ENCODE results near the gene EXOC6. TPM values are rescaled to one million over a fixed set of nuclear protein-coding genes. Genes with fewer than 3 reads are reported as not detected.

EXOC6 gene
- total and polyA plus RNA-seq, 2 of the 13 experiments (the other 11 are each of a cell fraction or from before 2014, with no cell fraction given) = 22.2 to 29.2 TPM

DNA sequence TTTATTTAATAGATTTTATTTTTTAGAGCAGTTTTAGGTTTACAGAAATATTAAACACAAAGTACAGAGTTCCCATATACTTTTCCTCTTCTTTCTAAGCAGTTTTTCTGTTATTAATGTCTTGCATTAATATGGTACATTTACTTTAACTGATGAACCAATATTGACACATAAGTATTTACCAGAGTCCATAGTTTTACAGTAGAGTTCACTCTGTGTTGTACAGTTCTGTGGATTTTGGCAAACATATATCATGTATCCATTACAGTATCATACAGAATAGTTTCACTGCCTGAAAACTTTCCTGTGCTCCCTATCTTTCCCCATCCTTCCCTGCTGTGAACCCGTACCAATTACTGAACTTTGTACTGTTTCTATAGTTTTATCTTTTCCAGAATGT, 55.3 kb downstream of the EXOC6 start (continued):
- TF ChIP-seq, protein P1, sequence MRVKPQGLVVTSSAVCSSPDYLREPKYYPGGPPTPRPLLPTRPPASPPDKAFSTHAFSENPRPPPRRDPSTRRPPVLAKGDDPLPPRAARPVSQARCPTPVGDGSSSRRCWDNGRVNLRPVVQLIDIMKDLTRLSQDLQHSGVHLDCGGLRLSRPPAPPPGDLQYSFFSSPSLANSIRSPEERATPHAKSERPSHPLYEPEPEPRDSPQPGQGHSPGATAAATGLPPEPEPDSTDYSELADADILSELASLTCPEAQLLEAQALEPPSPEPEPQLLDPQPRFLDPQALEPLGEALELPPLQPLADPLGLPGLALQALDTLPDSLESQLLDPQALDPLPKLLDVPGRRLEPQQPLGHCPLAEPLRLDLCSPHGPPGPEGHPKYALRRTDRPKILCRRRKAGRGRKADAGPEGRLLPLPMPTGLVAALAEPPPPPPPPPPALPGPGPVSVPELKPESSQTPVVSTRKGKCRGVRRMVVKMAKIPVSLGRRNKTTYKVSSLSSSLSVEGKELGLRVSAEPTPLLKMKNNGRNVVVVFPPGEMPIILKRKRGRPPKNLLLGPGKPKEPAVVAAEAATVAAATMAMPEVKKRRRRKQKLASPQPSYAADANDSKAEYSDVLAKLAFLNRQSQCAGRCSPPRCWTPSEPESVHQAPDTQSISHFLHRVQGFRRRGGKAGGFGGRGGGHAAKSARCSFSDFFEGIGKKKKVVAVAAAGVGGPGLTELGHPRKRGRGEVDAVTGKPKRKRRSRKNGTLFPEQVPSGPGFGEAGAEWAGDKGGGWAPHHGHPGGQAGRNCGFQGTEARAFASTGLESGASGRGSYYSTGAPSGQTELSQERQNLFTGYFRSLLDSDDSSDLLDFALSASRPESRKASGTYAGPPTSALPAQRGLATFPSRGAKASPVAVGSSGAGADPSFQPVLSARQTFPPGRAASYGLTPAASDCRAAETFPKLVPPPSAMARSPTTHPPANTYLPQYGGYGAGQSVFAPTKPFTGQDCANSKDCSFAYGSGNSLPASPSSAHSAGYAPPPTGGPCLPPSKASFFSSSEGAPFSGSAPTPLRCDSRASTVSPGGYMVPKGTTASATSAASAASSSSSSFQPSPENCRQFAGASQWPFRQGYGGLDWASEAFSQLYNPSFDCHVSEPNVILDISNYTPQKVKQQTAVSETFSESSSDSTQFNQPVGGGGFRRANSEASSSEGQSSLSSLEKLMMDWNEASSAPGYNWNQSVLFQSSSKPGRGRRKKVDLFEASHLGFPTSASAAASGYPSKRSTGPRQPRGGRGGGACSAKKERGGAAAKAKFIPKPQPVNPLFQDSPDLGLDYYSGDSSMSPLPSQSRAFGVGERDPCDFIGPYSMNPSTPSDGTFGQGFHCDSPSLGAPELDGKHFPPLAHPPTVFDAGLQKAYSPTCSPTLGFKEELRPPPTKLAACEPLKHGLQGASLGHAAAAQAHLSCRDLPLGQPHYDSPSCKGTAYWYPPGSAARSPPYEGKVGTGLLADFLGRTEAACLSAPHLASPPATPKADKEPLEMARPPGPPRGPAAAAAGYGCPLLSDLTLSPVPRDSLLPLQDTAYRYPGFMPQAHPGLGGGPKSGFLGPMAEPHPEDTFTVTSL (CRISPR knock-in tag; IDR thresholded peaks at IDR 0.05; ENCODE audit: borderline replicate concordance) = peak; percentile 45; the same call in 1 of the 2 replicates
- TF ChIP-seq, protein P2, sequence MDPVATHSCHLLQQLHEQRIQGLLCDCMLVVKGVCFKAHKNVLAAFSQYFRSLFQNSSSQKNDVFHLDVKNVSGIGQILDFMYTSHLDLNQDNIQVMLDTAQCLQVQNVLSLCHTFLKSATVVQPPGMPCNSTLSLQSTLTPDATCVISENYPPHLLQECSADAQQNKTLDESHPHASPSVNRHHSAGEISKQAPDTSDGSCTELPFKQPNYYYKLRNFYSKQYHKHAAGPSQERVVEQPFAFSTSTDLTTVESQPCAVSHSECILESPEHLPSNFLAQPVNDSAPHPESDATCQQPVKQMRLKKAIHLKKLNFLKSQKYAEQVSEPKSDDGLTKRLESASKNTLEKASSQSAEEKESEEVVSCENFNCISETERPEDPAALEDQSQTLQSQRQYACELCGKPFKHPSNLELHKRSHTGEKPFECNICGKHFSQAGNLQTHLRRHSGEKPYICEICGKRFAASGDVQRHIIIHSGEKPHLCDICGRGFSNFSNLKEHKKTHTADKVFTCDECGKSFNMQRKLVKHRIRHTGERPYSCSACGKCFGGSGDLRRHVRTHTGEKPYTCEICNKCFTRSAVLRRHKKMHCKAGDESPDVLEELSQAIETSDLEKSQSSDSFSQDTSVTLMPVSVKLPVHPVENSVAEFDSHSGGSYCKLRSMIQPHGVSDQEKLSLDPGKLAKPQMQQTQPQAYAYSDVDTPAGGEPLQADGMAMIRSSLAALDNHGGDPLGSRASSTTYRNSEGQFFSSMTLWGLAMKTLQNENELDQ (CRISPR knock-in tag; IDR thresholded peaks at IDR 0.05; ENCODE audit: borderline replicate concordance) = no peak
- TF ChIP-seq YEATS2 (CRISPR knock-in tag; IDR thresholded peaks at IDR 0.05; ENCODE audit: borderline replicate concordance) (no peak), ZNF430 (CRISPR knock-in tag; IDR thresholded peaks at IDR 0.05) (no peak), DMAP1 (CRISPR knock-in tag; IDR thresholded peaks at IDR 0.05) (no peak), ZNF83 (CRISPR knock-in tag; IDR thresholded peaks at IDR 0.05; ENCODE audit: borderline replicate concordance) (no peak), ZNF180 (CRISPR knock-in tag; IDR thresholded peaks at IDR 0.05; ENCODE audit: borderline replicate concordance, low read depth) (no peak), FOXK1 (CRISPR knock-in tag; IDR thresholded peaks at IDR 0.05; ENCODE audit: borderline replicate concordance, low read depth) (no peak), FLYWCH1 (CRISPR knock-in tag; IDR thresholded peaks at IDR 0.05) (no peak), MIER3 (CRISPR knock-in tag; IDR thresholded peaks at IDR 0.05; ENCODE audit: borderline replicate concordance) (no peak), FOXP1 (IDR thresholded peaks at IDR 0.05) (no peak), FOXP1 (CRISPR knock-in tag; IDR thresholded peaks at IDR 0.05) (peak; percentile 64; the same call in 1 of the 2 replicates), ZSCAN25 (CRISPR knock-in tag; IDR thresholded peaks at IDR 0.05) (no peak)
- TF ChIP-seq, protein P3, sequence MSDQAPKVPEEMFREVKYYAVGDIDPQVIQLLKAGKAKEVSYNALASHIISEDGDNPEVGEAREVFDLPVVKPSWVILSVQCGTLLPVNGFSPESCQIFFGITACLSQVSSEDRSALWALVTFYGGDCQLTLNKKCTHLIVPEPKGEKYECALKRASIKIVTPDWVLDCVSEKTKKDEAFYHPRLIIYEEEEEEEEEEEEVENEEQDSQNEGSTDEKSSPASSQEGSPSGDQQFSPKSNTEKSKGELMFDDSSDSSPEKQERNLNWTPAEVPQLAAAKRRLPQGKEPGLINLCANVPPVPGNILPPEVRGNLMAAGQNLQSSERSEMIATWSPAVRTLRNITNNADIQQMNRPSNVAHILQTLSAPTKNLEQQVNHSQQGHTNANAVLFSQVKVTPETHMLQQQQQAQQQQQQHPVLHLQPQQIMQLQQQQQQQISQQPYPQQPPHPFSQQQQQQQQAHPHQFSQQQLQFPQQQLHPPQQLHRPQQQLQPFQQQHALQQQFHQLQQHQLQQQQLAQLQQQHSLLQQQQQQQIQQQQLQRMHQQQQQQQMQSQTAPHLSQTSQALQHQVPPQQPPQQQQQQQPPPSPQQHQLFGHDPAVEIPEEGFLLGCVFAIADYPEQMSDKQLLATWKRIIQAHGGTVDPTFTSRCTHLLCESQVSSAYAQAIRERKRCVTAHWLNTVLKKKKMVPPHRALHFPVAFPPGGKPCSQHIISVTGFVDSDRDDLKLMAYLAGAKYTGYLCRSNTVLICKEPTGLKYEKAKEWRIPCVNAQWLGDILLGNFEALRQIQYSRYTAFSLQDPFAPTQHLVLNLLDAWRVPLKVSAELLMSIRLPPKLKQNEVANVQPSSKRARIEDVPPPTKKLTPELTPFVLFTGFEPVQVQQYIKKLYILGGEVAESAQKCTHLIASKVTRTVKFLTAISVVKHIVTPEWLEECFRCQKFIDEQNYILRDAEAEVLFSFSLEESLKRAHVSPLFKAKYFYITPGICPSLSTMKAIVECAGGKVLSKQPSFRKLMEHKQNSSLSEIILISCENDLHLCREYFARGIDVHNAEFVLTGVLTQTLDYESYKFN (CRISPR knock-in tag; conservative IDR thresholded peaks at IDR 0.05) = peak; percentile 55
- TF ChIP-seq, protein P4, sequence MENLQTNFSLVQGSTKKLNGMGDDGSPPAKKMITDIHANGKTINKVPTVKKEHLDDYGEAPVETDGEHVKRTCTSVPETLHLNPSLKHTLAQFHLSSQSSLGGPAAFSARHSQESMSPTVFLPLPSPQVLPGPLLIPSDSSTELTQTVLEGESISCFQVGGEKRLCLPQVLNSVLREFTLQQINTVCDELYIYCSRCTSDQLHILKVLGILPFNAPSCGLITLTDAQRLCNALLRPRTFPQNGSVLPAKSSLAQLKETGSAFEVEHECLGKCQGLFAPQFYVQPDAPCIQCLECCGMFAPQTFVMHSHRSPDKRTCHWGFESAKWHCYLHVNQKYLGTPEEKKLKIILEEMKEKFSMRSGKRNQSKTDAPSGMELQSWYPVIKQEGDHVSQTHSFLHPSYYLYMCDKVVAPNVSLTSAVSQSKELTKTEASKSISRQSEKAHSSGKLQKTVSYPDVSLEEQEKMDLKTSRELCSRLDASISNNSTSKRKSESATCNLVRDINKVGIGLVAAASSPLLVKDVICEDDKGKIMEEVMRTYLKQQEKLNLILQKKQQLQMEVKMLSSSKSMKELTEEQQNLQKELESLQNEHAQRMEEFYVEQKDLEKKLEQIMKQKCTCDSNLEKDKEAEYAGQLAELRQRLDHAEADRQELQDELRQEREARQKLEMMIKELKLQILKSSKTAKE (CRISPR knock-in tag; IDR thresholded peaks at IDR 0.05; ENCODE audit: borderline replicate concordance) = no peak
- TF ChIP-seq, protein P5, sequence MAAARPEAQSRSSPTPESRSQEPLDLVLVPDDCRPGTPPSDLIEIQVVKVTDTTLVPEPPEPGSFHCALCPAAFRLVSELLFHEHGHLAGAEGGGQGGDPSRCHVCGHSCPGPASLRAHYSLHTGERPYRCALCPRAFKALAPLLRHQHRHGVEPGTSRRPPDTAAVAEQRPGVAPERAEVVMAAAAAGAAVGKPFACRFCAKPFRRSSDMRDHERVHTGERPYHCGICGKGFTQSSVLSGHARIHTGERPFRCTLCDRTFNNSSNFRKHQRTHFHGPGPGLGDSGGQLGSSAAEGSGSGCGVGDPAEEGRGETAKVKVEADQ (CRISPR knock-in tag; IDR thresholded peaks at IDR 0.05; ENCODE audit: borderline replicate concordance) = no peak
